ENCODE data around the gene NAA15. TPM values are rescaled to one million over a fixed set of nuclear protein-coding genes. Genes with fewer than 3 reads are reported as not detected.

The NAA15 gene
- total and polyA plus RNA-seq, 11 donors = 8.7 to 50.8 (median 31.3) TPM

DNA sequence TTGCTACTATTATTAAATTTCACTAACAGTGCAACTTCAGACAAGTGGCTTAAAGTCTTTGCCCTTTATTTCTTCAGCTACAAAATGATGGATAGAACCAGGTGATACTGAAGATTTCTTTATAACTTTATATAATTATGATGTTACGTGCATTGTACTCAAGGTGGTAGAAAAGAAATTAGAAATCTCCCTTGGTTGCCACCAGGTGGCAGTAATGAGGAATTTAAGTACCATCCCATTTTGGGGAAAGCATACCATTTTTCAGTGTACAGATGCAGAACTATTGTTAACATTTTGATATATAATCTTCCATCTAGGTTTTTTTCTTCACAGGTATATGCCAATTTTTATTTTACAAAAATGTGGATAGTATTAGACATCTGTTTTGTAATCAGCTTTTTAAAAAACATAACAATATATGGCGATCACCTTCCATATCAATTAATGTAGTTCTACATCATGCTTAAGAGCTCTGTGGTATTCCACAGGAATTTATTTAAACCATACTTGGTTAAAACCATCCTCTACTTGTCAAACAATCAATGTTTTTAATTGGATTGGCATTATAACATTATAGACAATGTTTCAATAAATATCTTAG, 114.9 kb downstream of the NAA15 start:
- Histone ChIP-seq H3K27me3 (no peaks in the 10 kb centered on the region), H3K9me3 (peaks cover 0 to 19% (median 5%) of the 10 kb centered on the region in 12 donors), H3K36me3 (no peaks in the 10 kb centered on the region), H3K27ac (no peak overlapping the region), H3K4me3 (no peak overlapping the region), H3K4me1 (peaks cover 0 to 18% (median 5%) of the 10 kb centered on the region in 12 donors)
- intact Hi-C loops (cut with DNase I) = loop anchor here in 8 of 10 donors (2.0 to 10.0 kb wide), 8 partner anchors 36 to 229 kb away; partner anchors contain the start of gene RAB33B (in 1 of the 8)
- peak in 1 of 4 donors; percentile 36 for ATAC-seq
- TF ChIP-seq, protein P1, sequence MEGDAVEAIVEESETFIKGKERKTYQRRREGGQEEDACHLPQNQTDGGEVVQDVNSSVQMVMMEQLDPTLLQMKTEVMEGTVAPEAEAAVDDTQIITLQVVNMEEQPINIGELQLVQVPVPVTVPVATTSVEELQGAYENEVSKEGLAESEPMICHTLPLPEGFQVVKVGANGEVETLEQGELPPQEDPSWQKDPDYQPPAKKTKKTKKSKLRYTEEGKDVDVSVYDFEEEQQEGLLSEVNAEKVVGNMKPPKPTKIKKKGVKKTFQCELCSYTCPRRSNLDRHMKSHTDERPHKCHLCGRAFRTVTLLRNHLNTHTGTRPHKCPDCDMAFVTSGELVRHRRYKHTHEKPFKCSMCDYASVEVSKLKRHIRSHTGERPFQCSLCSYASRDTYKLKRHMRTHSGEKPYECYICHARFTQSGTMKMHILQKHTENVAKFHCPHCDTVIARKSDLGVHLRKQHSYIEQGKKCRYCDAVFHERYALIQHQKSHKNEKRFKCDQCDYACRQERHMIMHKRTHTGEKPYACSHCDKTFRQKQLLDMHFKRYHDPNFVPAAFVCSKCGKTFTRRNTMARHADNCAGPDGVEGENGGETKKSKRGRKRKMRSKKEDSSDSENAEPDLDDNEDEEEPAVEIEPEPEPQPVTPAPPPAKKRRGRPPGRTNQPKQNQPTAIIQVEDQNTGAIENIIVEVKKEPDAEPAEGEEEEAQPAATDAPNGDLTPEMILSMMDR (IDR thresholded peaks at IDR 0.05) = peak; percentile 60 to 84 (median 72)
- no peak for TF ChIP-seq POLR2A (IDR thresholded peaks at IDR 0.05)
- no peak for DNase-seq
- WGBS, 4 donors = 74 to 81% (median 79%) methylated on average over 2 of the region's 2 CpGs

GRCh38 chr4:139419388-139419914, 118.1 kb downstream of the NAA15 start:
- 40 to 56% (median 54%) methylated on average over 2 of the region's 2 CpGs for WGBS, 4 donors
- ATAC-seq = peak; percentile 47 to 93 (median 89)

GRCh38 chr4:139420652-139421051, 119.3 kb downstream of the NAA15 start:
- no peaks in the 10 kb centered on the region for H3K36me3 ChIP-seq
- peaks cover 0 to 18% (median 5%) of the 10 kb centered on the region in 12 donors for H3K4me1 ChIP-seq
- intact Hi-C loops (cut with DNase I) = no loop called here
- ATAC-seq (no peak), DNase-seq (no peak)
- peak overlapping the region in 1 of 12 donors; percentile 35 for H3K27ac ChIP-seq
- H3K4me3 ChIP-seq = no peak overlapping the region
- WGBS, 4 donors = 95 to 100% (median 97%) methylated on average over 1 of the region's 1 CpG
- peaks cover 0 to 29% (median 2%) of the 10 kb centered on the region in 12 donors for H3K9me3 ChIP-seq
- TF ChIP-seq POLR2A (IDR thresholded peaks at IDR 0.05) = no peak
- TF ChIP-seq, protein P1 (IDR thresholded peaks at IDR 0.05) = no peak
- H3K27me3 ChIP-seq = no peaks in the 10 kb centered on the region

More at GRCh38 chr4:139419388-139419914, 118.1 kb downstream of the NAA15 start:
- Histone ChIP-seq H3K27ac (peak overlapping the region in 11 of 12 donors; percentile 8 to 71 (median 45)), H3K36me3 (no peaks in the 10 kb centered on the region), H3K9me3 (peaks cover 0 to 25% (median 4%) of the 10 kb centered on the region in 12 donors), H3K4me1 (peaks cover 0 to 18% (median 5%) of the 10 kb centered on the region in 12 donors), H3K4me3 (no peak overlapping the region), H3K27me3 (no peaks in the 10 kb centered on the region)
- intact Hi-C loops (cut with DNase I) = loop anchor here in 7 of 10 donors (1.0 to 10.0 kb wide), 8 partner anchors 33 to 225 kb away; partner anchors contain the start of gene RAB33B (in 1 of the 7)
- TF ChIP-seq, protein P1 (IDR thresholded peaks at IDR 0.05) = no peak
- no peak for TF ChIP-seq POLR2A (IDR thresholded peaks at IDR 0.05)
- DNase-seq = peak in 4 of 5 donors; percentile 56 to 69 (median 68)

- 94 to 98% (median 97%) methylated on average over 23 of the region's 23 CpGs for WGBS, 4 donors
- TF ChIP-seq POLR2A (IDR thresholded peaks at IDR 0.05) = no peak
- TF ChIP-seq, protein P1 (IDR thresholded peaks at IDR 0.05) = no peak
- H3K4me3 ChIP-seq = no peak overlapping the region
- H3K4me1 ChIP-seq = no peaks in the 10 kb centered on the region
- intact Hi-C loops (cut with DNase I) = no loop called here
- ATAC-seq (no peak), DNase-seq (no peak)
- no peaks in the 10 kb centered on the region for H3K27me3 ChIP-seq
- peak overlapping the region in 1 of 12 donors; percentile 17 for H3K27ac ChIP-seq
- peaks cover 0 to 47% (median 10%) of the 10 kb centered on the region in 12 donors for H3K9me3 ChIP-seq
- H3K36me3 ChIP-seq = peaks cover 0 to 22% (median 0%) of the 10 kb centered on the region in 9 donors
These were observed 134.8 kb downstream of the NAA15 start for GRCh38 chr4:139436122-139436521.
